GM21515 (cell line): ENCODE data around the gene CXCR4.
"Not testable (repeated sequence)": the region's sequence is repeated elsewhere in the genome, so short reads cannot be mapped to it uniquely, and the experiment has no call there.

Experiments used
- ATAC-seq: cut with Tn5 transposase; IDR thresholded peaks from one replicate; pipeline ENCODE4 v1.9.1; 2021; ENCODE audit not compliant: unreplicated experiment

Gene CXCR4

GRCh38 chr2:136115183-136115761 is 2.7 kb downstream of the CXCR4 start:
- no peak for ATAC-seq

GRCh38 chr2:136114382-136114781 is 3.6 kb downstream of the CXCR4 start:
- no peak for ATAC-seq

GRCh38 chr2:136113209-136113971 is 4.6 kb downstream of the CXCR4 start:
- ATAC-seq: no peak

DNA sequence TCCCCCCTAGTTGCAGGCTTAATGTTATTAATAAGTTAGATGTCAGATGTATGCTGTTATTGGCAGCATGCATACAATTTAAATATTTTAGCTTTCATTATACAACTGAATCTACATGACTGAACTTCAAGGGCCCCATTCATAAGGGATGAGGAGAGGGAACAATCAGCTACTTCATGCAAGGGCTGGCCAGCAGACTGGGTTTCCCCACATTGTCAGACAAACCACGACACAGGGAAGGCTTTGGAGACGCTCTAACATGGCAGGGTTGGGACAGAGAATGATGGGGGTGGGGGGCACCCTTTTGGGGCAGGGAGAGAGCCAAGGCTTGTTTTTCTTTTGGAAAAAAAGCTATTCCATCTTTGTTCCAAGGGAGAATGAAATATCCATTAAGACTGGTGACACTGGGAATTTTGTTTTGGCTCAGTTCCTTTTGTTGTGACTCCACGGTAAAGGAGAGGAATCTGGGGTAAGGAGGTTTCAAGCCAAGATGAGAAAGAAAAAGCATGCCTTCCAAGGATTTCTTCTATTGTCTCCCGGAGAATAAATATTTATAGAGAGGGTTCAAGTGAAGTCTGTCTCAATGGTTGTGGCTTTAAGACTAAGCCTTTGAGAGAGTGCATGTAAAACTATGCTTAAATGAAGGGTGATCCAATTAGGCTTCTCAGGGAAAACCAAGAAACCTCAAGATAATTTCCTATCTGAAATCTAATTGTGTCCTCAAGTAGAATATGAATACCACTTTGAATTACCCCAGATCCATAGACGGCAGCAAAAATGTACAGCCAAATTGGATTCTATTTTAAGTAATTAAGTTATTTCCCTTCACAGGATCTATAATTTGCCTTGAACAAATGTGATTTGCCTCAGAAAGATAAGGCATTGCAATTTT is 5.4 kb downstream of the CXCR4 start:
- ATAC-seq: no peak

DNA sequence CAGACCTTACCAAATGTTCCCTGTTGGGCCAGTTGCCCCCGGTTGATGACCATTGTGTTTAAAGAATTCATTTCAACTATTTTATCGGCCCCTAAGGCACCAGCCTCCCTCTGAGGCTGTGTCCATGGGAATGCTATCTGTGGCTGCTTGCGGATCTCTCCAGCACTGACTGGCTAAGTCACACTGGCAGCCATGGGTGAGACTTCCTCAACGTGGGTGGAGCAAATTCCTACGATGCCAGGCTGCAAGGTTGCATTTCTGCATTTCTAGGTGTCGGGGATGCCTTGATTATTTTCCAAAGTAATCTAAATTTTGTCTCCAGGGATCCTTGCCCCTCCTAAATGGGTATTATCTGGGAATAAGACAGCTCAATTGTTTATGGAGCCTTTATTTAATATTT is 6.2 kb downstream of the CXCR4 start:
- no peak for ATAC-seq

- no peak for ATAC-seq
These were observed 7.4 kb downstream of the CXCR4 start for GRCh38 chr2:136110526-136110925.

DNA sequence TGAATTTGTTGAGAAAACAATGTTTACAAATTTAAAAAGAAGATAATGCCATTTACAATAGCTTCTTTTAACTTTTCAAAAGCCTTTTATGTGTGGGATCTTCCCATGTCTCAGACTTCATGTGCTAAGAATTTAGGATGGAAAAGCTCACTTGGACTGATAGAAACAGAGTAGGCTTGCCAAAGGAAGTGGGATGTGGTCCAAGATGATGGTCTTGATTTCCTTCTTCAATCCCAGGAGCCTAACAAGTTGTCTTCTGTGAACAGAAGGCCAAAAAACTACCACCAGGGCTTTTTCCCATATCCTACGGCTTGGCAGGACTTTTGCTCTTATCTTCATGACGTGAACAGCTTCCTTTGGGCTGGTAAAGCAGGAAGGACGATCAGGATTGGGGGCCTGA is 9.5 kb downstream of the CXCR4 start:
- ATAC-seq: no peak

- ATAC-seq: no peak
These were observed 10.6 kb downstream of the CXCR4 start for GRCh38 chr2:136107051-136108033.

- ATAC-seq: no peak
These were observed 11.4 kb downstream of the CXCR4 start for GRCh38 chr2:136106505-136106904.

GRCh38 chr2:136104977-136105376 is 13.0 kb downstream of the CXCR4 start:
- ATAC-seq: no peak

DNA sequence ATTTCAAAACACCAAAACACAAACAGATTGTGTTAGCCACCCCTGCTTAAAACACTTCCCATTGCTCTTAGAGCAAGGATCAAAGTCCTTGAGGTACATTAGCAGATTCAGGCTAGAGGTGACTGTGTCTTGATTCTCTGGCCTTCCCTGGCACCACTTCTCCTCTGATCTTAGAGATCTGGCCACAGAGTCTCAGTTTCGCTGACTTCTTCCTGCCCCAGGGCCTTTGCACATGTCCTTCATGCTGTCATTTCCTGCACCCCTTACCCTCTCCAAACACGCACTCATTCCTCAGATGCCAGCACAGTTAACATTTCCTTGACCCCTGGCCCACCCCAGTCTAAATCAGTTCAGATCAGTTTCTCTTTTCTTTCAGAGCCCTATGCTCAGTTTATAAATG is 16.9 kb downstream of the CXCR4 start:
- no peak for ATAC-seq

DNA sequence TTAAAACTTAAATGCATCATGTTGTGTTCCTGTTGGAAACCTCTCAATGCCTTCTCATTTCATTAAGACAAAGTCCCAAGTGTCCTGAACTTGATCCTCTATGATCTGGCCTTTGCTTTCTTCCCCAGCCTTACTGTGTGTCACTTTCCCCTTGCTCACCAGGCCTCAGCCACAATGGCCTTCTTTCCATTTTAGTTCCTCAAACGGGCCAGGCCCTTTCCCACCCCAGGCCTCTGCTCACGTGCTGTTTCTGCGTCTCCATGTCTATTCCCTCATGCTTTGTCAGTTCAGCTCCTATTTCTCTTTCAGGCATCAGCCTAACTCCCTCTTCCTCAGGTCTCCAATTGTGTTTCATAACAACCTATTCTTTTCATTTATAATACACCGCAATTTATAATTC is 19.5 kb downstream of the CXCR4 start:
- ATAC-seq: no peak

GRCh38 chr2:136093583-136093982 is 24.4 kb downstream of the CXCR4 start:
- ATAC-seq: no peak

DNA sequence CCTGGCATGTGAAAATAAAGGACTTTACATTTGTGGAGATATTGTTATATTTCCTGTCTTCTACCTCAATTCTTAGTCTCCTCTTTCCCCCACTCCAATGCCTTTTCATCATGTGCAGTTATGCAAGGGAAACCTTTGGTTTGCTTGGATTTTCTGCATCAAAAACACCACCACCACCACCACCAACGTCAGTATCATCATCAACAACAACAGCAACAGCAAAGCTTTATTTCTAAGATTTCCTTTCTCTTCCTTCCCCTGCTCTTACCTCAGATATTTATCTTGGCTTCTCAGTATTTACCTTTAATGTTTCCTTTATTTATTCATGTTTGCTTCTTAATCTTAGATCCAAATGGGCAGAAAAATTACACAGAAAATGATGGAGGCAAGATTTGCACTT is 26.1 kb downstream of the CXCR4 start:
- ATAC-seq: no peak

GRCh38 chr2:136087901-136088460 is 30.0 kb downstream of the CXCR4 start:
- ATAC-seq: not testable (repeated sequence)

DNA sequence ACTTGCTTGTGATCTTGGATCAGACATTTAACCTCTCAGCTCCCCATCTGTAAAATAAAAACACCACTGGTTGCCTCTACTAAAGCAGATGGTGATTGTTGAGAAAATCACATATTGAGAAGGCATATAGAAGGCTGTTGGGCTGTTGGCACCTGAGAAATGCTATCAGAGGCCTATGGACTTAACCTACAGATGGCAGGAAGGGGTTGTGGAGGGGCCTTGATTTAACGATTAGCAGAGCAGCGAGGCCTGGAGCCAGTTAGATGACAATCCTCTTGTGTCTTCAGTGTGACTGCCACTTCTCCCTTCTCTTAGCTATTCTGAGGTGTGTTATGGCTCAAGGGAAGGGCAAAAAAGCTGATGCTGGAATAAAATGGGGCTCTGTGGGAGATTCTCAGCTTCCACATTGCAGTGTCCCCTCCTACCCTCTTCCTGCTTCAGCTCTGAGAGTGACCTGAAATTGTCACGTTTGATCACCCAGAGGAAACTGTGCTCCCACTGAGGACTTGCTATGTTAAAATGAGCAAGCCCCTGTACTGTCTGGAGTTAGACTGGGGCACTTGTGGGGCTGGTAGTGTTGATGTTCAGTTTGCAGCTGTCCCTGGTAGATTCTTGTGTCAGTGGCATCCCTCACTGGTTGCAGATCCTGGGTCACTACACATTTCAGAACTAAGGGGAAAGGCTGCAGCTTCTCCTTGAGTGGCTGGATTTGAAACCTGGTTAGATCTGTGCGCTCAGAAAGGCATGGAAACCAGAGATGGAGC is 31.5 kb downstream of the CXCR4 start:
- ATAC-seq: no peak

DNA sequence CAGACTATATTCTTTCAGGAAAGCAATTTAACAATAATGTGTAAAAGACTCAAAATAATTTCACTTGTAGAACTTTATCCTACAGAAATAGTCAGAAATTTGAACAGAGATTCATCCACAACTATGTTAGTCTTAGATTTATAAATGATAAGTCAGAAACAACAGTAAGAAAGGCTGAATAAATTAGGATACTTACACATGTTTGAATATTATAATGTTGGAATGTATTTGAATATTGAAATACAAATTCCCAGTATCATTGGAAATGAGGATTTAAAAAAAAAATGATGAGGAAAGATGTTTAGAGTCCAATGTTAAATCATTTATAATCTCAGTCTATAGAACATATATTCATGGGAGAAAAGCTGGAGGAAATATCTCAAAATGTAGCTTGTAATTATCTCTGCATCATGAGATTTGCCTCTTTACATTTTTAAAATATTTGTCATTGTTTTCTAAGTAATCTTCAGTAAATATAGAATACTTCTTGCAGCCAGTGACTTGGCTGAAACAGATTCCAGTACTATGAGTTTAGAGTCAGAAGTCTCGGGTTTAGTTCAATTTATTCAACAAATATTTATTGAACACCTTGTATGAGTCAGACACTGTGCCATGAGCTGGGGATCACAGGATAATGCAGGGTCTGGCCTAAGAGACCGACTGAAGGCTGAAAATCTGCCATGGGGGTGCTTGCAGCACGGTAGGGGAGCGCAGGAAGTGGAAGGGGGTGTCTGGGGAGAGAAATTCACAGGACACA is 32.3 kb downstream of the CXCR4 start:
- ATAC-seq: no peak

DNA sequence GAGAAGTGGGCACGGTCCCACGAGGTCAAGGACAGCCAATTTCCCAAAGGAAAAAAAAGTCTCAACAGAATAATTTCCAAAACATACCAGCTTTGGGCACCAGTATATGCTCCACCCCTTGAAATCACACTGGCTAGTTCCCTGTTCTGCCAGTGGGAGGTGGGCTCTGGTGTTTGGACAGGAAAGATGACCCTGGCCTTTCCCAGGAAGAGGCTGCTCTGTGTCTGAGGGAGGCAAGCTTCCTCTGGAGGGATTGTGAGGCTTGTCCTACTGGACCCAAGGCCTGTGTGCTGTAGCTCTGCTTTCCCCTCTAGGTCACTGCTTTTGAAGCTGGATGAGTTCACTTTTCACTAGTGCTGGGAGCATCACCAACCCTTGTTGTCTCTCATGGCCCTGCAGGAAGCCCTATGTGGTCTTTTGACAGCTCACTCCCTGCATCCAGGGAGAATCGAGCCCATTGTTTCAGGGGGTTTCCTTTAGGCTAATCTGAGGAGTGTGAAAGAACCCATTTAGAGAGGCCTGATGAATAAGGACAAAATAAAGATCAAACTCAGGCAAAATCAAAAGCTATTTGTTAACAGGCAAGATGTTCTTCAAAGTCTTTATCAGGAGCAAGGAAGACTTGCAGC is 36.3 kb downstream of the CXCR4 start:
- ATAC-seq: no peak
